ENCODE measurements around the gene HDAC8. TPM values are rescaled to one million over a fixed set of nuclear protein-coding genes. Genes with fewer than 3 reads are reported as not detected.

Gene HDAC8
- total RNA-seq, 1 donor from 2014 or later, result 15.8 TPM

Other genes with a start within 250 kb of the HDAC8 start
- gene PHKA1, start 141.5 kb upstream of the HDAC8 start, total RNA-seq, result 16.8 TPM
- gene DMRTC1B, start 204.0 kb upstream of the HDAC8 start, total RNA-seq, result not detected
- gene FAM236B, start 209.8 kb upstream of the HDAC8 start, total RNA-seq, result not detected
- gene FAM236D, start 235.4 kb upstream of the HDAC8 start, total RNA-seq, result not detected

Data from Right ventricle myocardium superior (tissue), 1 donor.